Breast epithelium (tissue), 4 donors: Measurements from ENCODE around the gene CEACAM16. TPM values are rescaled to one million over a fixed set of nuclear protein-coding genes. Genes with fewer than 3 reads are reported as not detected.

Experiments
- DNase-seq, 2 donors: peaks; one replicate each; pipeline ENCODE4 v3.0.0-alpha.2; 2019; ENCODE audit warnings: low spot score in 2 of 2
- H3K27ac ChIP-seq, 2 donors: fragments of 200-600 bp; sonication (generic) in 1 of 2; one replicate each; pipeline ENCODE4 v1.5.1; 2016 to 2019; ENCODE audit warnings: mild to moderate bottlenecking in 1 of 2
- H3K27me3 ChIP-seq, 2 donors: fragments of 200-600 bp; sonication (generic) in 1 of 2; one replicate each; pipeline versions ENCODE4 v1.5.1 to v1.6.0; 2017 to 2019; ENCODE audit warnings: control low read depth in 1 of 2, mild to moderate bottlenecking in 1 of 2
- H3K36me3 ChIP-seq: fragments of 200-600 bp; one replicate; pipeline ENCODE4 v1.5.1; 2019
- H3K4me1 ChIP-seq, 2 donors: fragments of 200-600 bp; sonication (generic); one replicate each; pipeline ENCODE4 v1.5.1; 2016 to 2019; ENCODE audit warnings: control low read depth in 1 of 2
- H3K4me3 ChIP-seq, 3 donors: fragments of 200-600 bp; sonication (generic); 1 replicate in 2 of 3; 2 replicates in 1 of 3; pipeline ENCODE4 v1.5.1; 2016 to 2019; ENCODE audit warnings: mild to moderate bottlenecking in 3 of 3, moderate library complexity in 2 of 3
- H3K9me3 ChIP-seq, 2 donors: fragments of 200-600 bp; sonication (generic) in 1 of 2; one replicate each; pipeline ENCODE4 v1.5.1; 2016 to 2019; ENCODE audit warnings: control low read depth in 1 of 2
- POLR2A ChIP-seq: fragments of 450-650 bp; IDR thresholded peaks from one replicate; pipeline ENCODE4 v1.6.1; 2016; ENCODE audit warnings: antibody characterized with exemption, mild to moderate bottlenecking, moderate library complexity
- POLR2AphosphoS5 ChIP-seq, 3 donors: sonication (generic); formaldehyde crosslinking; IDR thresholded peaks; one replicate each; pipeline ENCODE4 v1.6.1; 2017; ENCODE audit warnings: antibody characterized with exemption in 3 of 3
- intact Hi-C: fragments of 100-400 bp; cut with DNase I; formaldehyde crosslinking; loops from one replicate; pipeline ENCODE4 v1.15.1; 2023; ENCODE audit warnings: low total_unique reads
- total RNA-seq, 3 donors: library from RNA; depleted of rRNA; stranded (reverse); fragments of >200 nt; gene quantifications; one replicate each; pipeline ENCODE4 v1.1.0, GENCODE V29; 2016
- TF ChIP-seq, protein P1 (sequence below), 3 donors: fragments of 450-650 bp; IDR thresholded peaks; one replicate each; pipeline ENCODE4 v1.5.1; 2016 to 2017; ENCODE audit warnings: antibody characterized with exemption in 3 of 3, mild to moderate bottlenecking in 3 of 3, moderate library complexity in 3 of 3

Gene CEACAM16
- total RNA-seq, 3 donors from 2014 or later: not detected

GRCh38 chr19:44732235-44733014 is 33.5 kb downstream of the CEACAM16 start:
- intact Hi-C loops: no loop called here
- H3K4me3 ChIP-seq: no peak overlapping the region
- H3K36me3 ChIP-seq: no peaks in the 10 kb centered on the region
- H3K27ac ChIP-seq: peak overlapping the region in 1 of 2 donors; percentile 12
- DNase-seq: no peak
- no peaks in the 10 kb centered on the region for H3K27me3 ChIP-seq
- TF ChIP-seq POLR2A (no peak), POLR2AphosphoS5 (IDR thresholded peaks at IDR 0.05) (no peak)
- TF ChIP-seq, protein P1, sequence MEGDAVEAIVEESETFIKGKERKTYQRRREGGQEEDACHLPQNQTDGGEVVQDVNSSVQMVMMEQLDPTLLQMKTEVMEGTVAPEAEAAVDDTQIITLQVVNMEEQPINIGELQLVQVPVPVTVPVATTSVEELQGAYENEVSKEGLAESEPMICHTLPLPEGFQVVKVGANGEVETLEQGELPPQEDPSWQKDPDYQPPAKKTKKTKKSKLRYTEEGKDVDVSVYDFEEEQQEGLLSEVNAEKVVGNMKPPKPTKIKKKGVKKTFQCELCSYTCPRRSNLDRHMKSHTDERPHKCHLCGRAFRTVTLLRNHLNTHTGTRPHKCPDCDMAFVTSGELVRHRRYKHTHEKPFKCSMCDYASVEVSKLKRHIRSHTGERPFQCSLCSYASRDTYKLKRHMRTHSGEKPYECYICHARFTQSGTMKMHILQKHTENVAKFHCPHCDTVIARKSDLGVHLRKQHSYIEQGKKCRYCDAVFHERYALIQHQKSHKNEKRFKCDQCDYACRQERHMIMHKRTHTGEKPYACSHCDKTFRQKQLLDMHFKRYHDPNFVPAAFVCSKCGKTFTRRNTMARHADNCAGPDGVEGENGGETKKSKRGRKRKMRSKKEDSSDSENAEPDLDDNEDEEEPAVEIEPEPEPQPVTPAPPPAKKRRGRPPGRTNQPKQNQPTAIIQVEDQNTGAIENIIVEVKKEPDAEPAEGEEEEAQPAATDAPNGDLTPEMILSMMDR (IDR thresholded peaks at IDR 0.05): no peak
- H3K4me1 ChIP-seq: no peaks in the 10 kb centered on the region
- no peaks in the 10 kb centered on the region for H3K9me3 ChIP-seq

DNA sequence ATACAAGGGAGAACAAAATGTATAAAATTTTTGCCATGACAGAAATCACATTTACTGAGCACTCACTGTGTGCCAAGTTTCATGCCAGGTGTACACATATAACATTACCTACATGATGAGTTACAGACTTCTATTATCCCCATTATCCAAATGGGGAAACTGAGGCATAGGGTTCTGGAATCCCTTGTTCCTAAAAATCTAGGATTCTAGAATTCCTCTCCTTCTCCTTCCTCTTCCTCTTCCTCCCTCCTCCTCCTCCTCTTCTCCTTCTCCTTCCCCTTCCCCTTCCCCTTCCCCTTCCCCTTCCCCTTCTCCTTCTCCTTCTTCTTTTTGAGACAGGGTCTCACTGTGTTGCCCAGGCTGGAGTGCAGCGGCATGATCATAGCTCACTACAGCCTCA is 35.4 kb downstream of the CEACAM16 start:
- TF ChIP-seq, protein P1 (IDR thresholded peaks at IDR 0.05): no peak
- no peak for TF ChIP-seq POLR2A
- no peak for TF ChIP-seq POLR2AphosphoS5 (IDR thresholded peaks at IDR 0.05)
- Histone ChIP-seq H3K4me1 (peaks cover 0 to 5% of the 10 kb centered on the region in 2 donors), H3K9me3 (no peaks in the 10 kb centered on the region), H3K27me3 (no peaks in the 10 kb centered on the region), H3K4me3 (no peak overlapping the region), H3K27ac (no peak overlapping the region), H3K36me3 (no peaks in the 10 kb centered on the region)
- DNase-seq: no peak
- intact Hi-C loops: no loop called here

- TF ChIP-seq, protein P1 (IDR thresholded peaks at IDR 0.05): no peak
- TF ChIP-seq POLR2AphosphoS5 (IDR thresholded peaks at IDR 0.05): no peak
- no peak for TF ChIP-seq POLR2A
- H3K36me3 ChIP-seq: no peaks in the 10 kb centered on the region
- no peak overlapping the region for H3K4me3 ChIP-seq
- no peak for DNase-seq
- peaks cover 0 to 5% of the 10 kb centered on the region in 2 donors for H3K4me1 ChIP-seq
- no peak overlapping the region for H3K27ac ChIP-seq
- intact Hi-C loops: no loop called here
- H3K27me3 ChIP-seq: no peaks in the 10 kb centered on the region
- H3K9me3 ChIP-seq: no peaks in the 10 kb centered on the region
Observed at GRCh38 chr19:44735011-44735410, 36.1 kb downstream of the CEACAM16 start.

DNA sequence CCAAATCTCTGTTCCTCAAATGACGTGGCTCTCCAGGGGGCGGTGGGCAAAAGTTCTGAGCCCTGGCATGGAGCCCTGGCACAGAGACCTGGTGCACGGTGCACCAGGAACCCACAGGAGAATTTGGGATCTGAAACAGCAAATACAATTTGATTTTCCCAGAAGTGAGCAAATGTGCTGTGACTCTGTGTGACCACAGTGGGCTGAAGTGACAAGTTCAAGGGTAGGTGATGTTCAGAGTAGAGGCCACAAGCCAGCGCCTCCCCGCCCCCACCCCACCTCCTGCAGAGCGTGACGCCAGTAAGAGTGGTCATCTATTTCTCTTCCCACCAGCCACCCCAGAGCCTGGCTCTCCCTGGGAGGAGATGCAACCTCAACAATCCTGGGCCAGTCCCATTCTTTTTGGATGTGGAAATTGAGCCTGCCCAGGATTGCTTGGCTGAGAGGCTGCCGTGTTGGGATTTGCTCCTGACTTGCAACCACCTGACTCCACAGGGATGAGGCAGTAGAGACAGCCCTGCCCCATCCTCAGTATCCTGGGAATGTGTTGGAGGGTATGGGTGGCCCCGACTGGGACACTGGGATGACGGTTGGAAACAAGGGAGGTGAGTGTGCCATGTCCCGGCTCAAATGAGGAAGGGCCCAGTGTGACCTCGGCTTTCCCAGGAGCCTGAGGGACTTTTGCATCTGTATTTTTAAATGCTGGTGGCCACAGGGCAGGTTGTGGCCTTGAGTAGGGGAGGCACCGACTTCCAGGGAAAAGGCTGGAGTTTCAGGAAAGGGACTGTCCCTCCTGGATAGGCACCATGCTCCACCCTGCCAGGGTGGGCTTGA is 38.5 kb downstream of the CEACAM16 start:
- H3K27me3 ChIP-seq: no peaks in the 10 kb centered on the region
- peaks cover 10 to 11% of the 10 kb centered on the region in 2 donors for H3K4me1 ChIP-seq
- H3K4me3 ChIP-seq: no peak overlapping the region
- peak overlapping the region; percentile 54 to 78 for H3K27ac ChIP-seq
- TF ChIP-seq POLR2A: no peak
- TF ChIP-seq, protein P1 (IDR thresholded peaks at IDR 0.05): no peak
- no peak for TF ChIP-seq POLR2AphosphoS5 (IDR thresholded peaks at IDR 0.05)
- H3K9me3 ChIP-seq: no peaks in the 10 kb centered on the region
- intact Hi-C loops: no loop called here
- H3K36me3 ChIP-seq: no peaks in the 10 kb centered on the region
- no peak for DNase-seq

DNA sequence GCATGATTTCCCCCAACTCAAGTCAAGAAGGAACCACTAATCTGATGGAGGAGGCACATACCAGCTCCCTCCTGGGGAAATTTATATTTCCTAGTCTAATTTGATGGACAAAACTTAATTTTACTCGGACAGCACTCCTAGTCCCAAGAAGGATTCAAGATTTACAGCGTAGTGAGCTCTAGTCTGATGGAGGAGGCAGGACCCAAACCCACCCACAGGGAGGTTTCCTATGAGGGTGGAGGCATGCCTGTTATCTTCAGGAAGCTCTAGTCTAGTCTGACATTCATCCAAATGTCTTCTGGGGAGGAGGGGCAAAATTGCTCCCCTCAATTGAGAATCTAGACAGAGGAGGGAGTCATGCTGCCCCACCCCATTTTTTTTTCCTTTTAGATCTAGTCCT is 39.2 kb downstream of the CEACAM16 start:
- intact Hi-C loops: no loop called here

More for the DNA sequence above, 39.2 kb downstream of the CEACAM16 start:
- Histone ChIP-seq H3K9me3 (no peaks in the 10 kb centered on the region), H3K4me3 (no peak overlapping the region), H3K36me3 (no peaks in the 10 kb centered on the region), H3K4me1 (peaks cover 16 to 18% of the 10 kb centered on the region in 2 donors), H3K27ac (peak overlapping the region; percentile 54 to 78), H3K27me3 (no peaks in the 10 kb centered on the region)
- TF ChIP-seq POLR2AphosphoS5 (IDR thresholded peaks at IDR 0.05) (no peak), POLR2A (no peak)
- TF ChIP-seq, protein P1 (IDR thresholded peaks at IDR 0.05): no peak
- DNase-seq: no peak
